ENCODE measurements around the gene TAS2R60.

Gene TAS2R60, protein sequence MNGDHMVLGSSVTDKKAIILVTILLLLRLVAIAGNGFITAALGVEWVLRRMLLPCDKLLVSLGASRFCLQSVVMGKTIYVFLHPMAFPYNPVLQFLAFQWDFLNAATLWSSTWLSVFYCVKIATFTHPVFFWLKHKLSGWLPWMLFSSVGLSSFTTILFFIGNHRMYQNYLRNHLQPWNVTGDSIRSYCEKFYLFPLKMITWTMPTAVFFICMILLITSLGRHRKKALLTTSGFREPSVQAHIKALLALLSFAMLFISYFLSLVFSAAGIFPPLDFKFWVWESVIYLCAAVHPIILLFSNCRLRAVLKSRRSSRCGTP

DNA sequence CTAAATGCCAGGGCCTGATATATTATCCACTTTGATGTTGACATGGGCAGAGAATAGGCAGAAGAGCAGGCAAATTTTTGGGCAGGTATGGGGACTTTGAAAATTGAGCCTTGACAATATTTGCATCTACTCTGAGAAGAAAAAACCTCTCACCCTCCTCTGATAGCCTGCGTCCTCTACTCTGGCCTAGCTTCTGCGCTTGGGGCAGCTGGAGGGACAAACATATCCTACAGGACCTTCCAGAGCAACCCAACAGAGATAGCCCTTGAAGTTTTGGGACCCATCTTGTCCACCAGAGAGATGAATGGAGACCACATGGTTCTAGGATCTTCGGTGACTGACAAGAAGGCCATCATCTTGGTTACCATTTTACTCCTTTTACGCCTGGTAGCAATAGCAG is at the start of gene TAS2R60:
TAS2R60 (plus strand) TSS at position 301 of the 400 bp plus-strand sequence; CDS start at position 301, 0 bp downstream.
- H3K36me3 ChIP-seq (ENCODE audit: control insufficient read depth in 1 of 2, insufficient read depth in 2 of 2, low read length in 2 of 2): no peaks in the 10 kb centered on the region
- H3K4me1 ChIP-seq (ENCODE audit: control insufficient read depth in 1 of 2, insufficient read depth in 2 of 2, low read length in 2 of 2): no peaks in the 10 kb centered on the region
- no peaks in the 10 kb centered on the region for H3K9me3 ChIP-seq (ENCODE audit: control insufficient read depth in 1 of 2, low read length in 2 of 2)
- H3K27ac ChIP-seq (ENCODE audit: low read length): no peak within 1 kb of the TSS
- H3K27me3 ChIP-seq (ENCODE audit: low read depth, low read length): no peaks in the 10 kb centered on the region
- H3K4me3 ChIP-seq (ENCODE audit: low read depth in 1 of 2, low read length in 2 of 2): no peak within 1 kb of the TSS

DNA sequence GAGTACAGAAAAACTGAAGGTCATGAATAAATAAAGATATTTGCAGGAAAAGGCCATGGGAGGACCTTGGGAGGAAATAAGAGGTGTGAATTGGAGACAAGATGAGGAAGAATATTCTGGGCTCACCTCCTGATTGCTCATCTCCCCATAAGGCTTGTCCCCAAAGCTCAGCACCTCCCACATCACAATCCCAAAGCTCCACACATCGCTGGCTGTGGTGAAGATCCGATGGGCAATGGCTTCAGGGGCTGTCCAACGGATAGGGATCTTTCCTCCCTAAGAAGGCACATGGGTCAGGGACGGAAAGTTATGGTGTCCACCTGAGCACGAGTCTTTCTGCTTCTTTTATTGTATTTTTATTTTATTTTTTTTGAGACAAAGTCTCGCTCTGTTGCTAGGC is 49.2 kb upstream of the TAS2R60 start:
- peaks cover 26 to 44% of the 10 kb centered on the region in 2 donors for H3K4me1 ChIP-seq (ENCODE audit: control insufficient read depth in 1 of 2, insufficient read depth in 2 of 2, low read length in 2 of 2)
- H3K27me3 ChIP-seq (ENCODE audit: low read depth, low read length): no peaks in the 10 kb centered on the region
- peaks cover 23 to 28% of the 10 kb centered on the region in 2 donors for H3K36me3 ChIP-seq (ENCODE audit: control insufficient read depth in 1 of 2, insufficient read depth in 2 of 2, low read length in 2 of 2)
- H3K4me3 ChIP-seq (ENCODE audit: low read depth in 1 of 2, low read length in 2 of 2): no peak overlapping the region
- no peaks in the 10 kb centered on the region for H3K9me3 ChIP-seq (ENCODE audit: control insufficient read depth in 1 of 2, low read length in 2 of 2)
- no peak overlapping the region for H3K27ac ChIP-seq (ENCODE audit: low read length)

DNA sequence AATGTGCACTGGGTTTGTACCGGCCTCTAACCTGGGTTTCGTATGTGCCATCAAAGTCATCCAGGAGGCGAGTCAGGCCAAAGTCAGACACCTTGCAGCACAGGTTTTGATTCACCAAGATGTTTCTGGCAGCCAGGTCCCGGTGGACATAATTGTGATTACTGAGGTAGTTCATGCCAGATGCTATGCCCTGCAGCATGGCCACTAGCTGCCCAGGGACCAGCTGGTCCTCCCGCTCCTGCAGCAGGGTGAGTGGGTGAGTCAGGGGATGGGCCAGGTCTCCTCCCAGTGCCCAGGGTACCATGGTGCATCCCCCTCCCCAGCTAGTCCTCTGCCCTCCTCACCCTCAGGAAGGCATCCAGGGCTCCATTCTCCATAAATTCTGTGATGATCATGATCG is 48.5 kb upstream of the TAS2R60 start:
- Histone ChIP-seq H3K27me3 (ENCODE audit: low read depth, low read length) (no peaks in the 10 kb centered on the region), H3K36me3 (ENCODE audit: control insufficient read depth in 1 of 2, insufficient read depth in 2 of 2, low read length in 2 of 2) (peaks cover 15 to 20% of the 10 kb centered on the region in 2 donors), H3K4me1 (ENCODE audit: control insufficient read depth in 1 of 2, insufficient read depth in 2 of 2, low read length in 2 of 2) (peaks cover 26 to 43% of the 10 kb centered on the region in 2 donors), H3K9me3 (ENCODE audit: control insufficient read depth in 1 of 2, low read length in 2 of 2) (no peaks in the 10 kb centered on the region), H3K27ac (ENCODE audit: low read length) (no peak overlapping the region), H3K4me3 (ENCODE audit: low read depth in 1 of 2, low read length in 2 of 2) (no peak overlapping the region)

DNA sequence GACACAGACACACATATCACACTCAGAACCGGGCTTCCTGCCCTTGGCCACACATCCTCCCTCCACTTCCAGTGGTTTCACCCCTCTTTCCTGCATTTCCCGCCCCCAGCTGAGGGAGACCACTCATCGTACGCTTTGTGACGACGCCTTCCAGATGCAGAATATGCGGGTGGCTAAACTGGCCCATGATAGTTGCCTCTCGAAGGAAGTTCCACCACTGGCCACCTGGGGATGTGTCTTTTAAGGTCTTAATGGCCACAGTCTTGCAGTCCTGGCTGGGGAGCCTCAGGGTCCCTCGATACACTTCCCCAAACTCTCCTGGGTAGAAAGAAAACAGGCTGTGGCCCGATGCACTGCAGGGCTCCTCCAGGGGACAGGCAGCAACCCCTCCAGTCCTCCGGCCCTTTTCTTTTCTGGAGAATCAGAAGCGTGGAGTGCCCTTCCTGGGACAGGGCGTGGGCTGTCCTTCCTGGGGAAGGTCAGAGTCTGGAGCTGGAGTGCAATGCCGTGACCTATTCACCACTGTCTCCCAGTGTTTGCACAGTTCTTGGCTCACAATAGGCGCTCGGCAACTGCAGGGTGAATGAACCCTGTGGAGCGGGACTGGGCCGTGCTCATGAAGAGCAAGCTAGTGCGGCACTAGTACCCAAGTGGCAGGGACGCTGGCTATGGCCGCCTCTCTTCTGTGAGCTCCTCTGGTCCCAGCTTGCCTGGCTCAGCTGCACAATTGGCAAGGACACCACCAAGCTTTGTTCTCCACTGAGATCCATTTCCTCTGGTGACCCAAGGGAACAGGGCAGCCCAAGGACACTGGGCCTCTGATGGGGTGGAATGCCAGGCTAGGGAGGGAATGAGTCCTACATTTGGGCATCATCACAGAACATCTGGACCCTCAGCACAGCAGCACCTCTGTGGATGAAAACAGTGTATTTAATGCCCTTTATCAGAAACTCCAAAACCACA is 47.8 kb upstream of the TAS2R60 start:
- Histone ChIP-seq H3K4me3 (ENCODE audit: low read depth in 1 of 2, low read length in 2 of 2) (no peak overlapping the region), H3K36me3 (ENCODE audit: control insufficient read depth in 1 of 2, insufficient read depth in 2 of 2, low read length in 2 of 2) (peaks cover 9 to 14% of the 10 kb centered on the region in 2 donors), H3K27me3 (ENCODE audit: low read depth, low read length) (no peaks in the 10 kb centered on the region), H3K27ac (ENCODE audit: low read length) (no peak overlapping the region), H3K9me3 (ENCODE audit: control insufficient read depth in 1 of 2, low read length in 2 of 2) (no peaks in the 10 kb centered on the region), H3K4me1 (ENCODE audit: control insufficient read depth in 1 of 2, insufficient read depth in 2 of 2, low read length in 2 of 2) (peaks cover 24 to 36% of the 10 kb centered on the region in 2 donors)

DNA sequence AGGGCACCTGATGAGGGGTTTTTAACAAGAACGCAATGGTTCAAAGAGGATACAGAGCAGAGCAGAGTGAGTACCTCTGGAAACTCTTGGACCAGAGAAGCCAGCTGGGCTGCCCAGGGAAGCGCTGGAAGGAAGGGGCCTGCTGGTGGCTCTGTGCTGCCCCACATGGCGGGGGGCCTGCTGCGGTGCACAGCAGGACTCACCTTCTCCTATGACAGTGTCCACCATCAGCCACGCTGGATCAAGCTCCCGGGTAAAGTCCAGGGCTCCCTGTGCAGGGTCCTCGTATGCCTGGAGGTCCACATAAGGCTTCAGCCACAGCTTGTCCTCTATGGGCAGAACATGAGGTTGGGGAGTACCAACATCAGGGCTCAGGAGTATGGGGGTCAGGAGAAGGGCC is 47.1 kb upstream of the TAS2R60 start:
- Histone ChIP-seq H3K27me3 (ENCODE audit: low read depth, low read length) (no peaks in the 10 kb centered on the region), H3K9me3 (ENCODE audit: control insufficient read depth in 1 of 2, low read length in 2 of 2) (no peaks in the 10 kb centered on the region), H3K36me3 (ENCODE audit: control insufficient read depth in 1 of 2, insufficient read depth in 2 of 2, low read length in 2 of 2) (peaks cover 4 to 10% of the 10 kb centered on the region in 2 donors), H3K27ac (ENCODE audit: low read length) (no peak overlapping the region), H3K4me1 (ENCODE audit: control insufficient read depth in 1 of 2, insufficient read depth in 2 of 2, low read length in 2 of 2) (peaks cover 19 to 29% of the 10 kb centered on the region in 2 donors), H3K4me3 (ENCODE audit: low read depth in 1 of 2, low read length in 2 of 2) (no peak overlapping the region)

DNA sequence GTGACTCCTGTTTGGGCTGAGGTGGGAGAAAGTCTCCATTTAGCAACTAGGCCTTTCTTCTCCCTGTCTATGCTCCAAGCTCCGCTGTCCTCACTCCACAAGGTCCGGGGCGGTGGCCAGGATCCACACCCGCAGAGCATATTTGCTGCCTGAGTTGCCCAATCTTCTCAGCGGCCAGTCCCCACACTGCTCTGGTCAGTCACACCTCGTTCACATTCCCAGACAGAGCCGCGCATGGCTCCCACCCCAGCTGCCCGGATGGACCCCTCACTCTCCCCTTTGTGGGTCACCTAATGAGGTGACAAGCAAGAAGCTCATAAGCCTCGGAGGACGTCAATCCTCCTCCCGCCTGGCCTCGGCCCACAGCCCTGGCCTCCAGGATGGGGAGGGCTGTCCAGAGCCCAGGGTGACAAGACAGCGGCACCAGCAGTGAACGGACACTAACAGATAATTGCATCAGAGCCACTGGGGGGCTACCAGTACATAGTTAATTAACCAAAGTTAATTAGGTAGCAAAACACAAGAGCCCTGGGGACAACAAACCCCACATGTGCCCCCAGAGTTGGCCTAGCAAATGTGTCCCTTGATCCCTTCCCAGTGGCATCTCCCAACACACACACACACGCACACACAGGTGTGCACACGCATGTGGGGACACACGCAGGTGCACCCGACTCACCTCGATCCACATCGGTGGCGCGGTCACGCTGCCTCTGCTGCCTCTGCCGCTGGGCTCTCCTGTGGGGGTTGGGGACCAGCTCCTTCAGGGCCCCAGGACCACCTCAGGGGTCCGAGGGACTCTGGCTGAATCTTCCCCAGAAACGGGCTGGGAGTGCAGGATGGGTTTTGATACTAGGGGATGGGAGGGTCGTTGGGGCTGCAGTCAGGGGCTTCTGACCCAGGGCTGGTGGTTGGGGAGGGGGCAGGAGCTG is 46.4 kb upstream of the TAS2R60 start:
- H3K27ac ChIP-seq (ENCODE audit: low read length): no peak overlapping the region
- no peaks in the 10 kb centered on the region for H3K27me3 ChIP-seq (ENCODE audit: low read depth, low read length)
- H3K4me3 ChIP-seq (ENCODE audit: low read depth in 1 of 2, low read length in 2 of 2): no peak overlapping the region
- peaks cover 0 to 6% of the 10 kb centered on the region in 2 donors for H3K36me3 ChIP-seq (ENCODE audit: control insufficient read depth in 1 of 2, insufficient read depth in 2 of 2, low read length in 2 of 2)
- H3K9me3 ChIP-seq (ENCODE audit: control insufficient read depth in 1 of 2, low read length in 2 of 2): no peaks in the 10 kb centered on the region
- H3K4me1 ChIP-seq (ENCODE audit: control insufficient read depth in 1 of 2, insufficient read depth in 2 of 2, low read length in 2 of 2): peaks cover 15 to 22% of the 10 kb centered on the region in 2 donors

DNA sequence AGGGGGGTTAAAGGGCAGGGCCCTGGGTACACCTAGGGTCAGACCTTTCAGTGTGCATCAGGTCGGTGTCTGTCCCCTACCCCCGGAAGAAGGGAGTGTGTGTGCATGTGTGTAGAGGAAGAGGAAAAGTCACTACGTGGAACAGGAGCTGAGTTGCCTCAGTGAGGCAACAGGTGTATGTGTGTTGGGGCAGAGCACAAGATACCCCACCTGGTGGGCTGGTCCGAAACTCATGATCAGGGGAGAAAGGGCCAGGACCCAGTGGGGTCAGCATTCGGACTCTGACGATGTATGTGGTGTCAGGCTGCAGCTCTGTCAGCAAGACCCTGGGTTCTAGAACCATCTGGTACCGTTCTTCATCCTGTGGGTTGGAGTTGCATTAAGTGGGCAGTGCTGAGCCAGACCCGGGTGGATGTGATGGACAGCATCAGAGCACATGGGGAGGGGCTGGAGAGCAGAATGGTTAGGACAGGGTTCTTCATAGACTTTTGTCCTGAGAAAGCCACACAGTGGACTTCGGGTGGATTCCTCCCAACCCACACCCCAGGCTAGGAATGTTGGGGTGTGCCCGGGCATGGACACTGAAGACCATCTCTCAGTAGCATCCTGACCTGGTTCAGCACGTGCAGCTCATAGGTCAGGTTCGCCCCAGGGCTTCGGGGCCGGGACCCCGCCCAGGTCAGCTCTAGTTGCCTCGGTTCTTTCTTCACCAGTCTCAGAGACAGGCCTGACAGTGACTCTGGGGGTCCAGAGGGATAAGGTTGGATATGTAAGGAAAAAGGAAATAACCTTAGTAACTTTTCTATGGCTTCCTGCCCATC is 45.3 kb upstream of the TAS2R60 start:
- H3K27me3 ChIP-seq (ENCODE audit: low read depth, low read length): no peaks in the 10 kb centered on the region
- H3K9me3 ChIP-seq (ENCODE audit: control insufficient read depth in 1 of 2, low read length in 2 of 2): no peaks in the 10 kb centered on the region
- H3K27ac ChIP-seq (ENCODE audit: low read length): no peak overlapping the region
- H3K36me3 ChIP-seq (ENCODE audit: control insufficient read depth in 1 of 2, insufficient read depth in 2 of 2, low read length in 2 of 2): peaks cover 0 to 2% of the 10 kb centered on the region in 2 donors
- peaks cover 8 to 13% of the 10 kb centered on the region in 2 donors for H3K4me1 ChIP-seq (ENCODE audit: control insufficient read depth in 1 of 2, insufficient read depth in 2 of 2, low read length in 2 of 2)
- no peak overlapping the region for H3K4me3 ChIP-seq (ENCODE audit: low read depth in 1 of 2, low read length in 2 of 2)

DNA sequence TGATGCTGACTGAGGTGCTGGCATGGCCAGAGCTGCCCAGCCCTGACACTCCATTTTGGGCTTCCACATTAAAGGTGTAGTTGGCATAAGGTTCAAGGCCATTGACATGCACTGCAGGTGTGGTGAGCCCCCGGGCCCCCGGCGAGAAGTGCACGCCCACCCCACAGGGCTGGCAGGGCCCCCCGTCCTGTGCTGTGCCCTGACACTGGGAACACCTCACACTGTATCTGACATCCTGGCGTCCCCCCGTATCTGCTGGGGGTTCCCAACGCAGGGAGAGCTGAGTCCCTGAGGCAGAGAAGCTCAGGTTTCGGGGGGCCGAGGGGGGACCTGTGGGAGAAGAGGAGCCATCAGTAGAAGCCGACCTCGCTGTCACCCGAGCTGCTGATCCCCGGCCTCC is 44.6 kb upstream of the TAS2R60 start:
- H3K36me3 ChIP-seq (ENCODE audit: control insufficient read depth in 1 of 2, insufficient read depth in 2 of 2, low read length in 2 of 2): no peaks in the 10 kb centered on the region
- no peak overlapping the region for H3K4me3 ChIP-seq (ENCODE audit: low read depth in 1 of 2, low read length in 2 of 2)
- H3K27me3 ChIP-seq (ENCODE audit: low read depth, low read length): no peaks in the 10 kb centered on the region
- no peaks in the 10 kb centered on the region for H3K9me3 ChIP-seq (ENCODE audit: control insufficient read depth in 1 of 2, low read length in 2 of 2)
- H3K27ac ChIP-seq (ENCODE audit: low read length): no peak overlapping the region
- peaks cover 7 to 8% of the 10 kb centered on the region in 2 donors for H3K4me1 ChIP-seq (ENCODE audit: control insufficient read depth in 1 of 2, insufficient read depth in 2 of 2, low read length in 2 of 2)

DNA sequence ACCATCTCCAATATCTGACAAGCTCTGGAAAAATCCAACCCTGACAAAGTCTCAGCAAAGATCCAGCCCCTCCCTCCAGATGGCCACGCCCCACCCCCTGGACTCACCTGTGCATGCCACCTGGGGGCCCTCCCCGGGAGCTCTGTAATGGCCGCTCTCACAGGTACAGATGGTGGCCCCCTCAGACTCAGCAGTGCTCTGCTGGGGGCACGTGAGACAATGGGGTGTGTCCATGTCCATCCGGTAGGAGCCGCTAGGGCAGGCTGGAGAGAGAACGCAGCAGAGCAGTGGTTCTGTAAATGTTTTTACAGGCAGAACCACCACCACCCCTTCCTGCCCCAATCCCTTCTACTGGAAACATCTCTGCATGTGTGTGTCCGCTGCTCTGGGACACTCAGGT is 44.1 kb upstream of the TAS2R60 start:
- Histone ChIP-seq H3K27ac (ENCODE audit: low read length) (no peak overlapping the region), H3K27me3 (ENCODE audit: low read depth, low read length) (no peaks in the 10 kb centered on the region), H3K36me3 (ENCODE audit: control insufficient read depth in 1 of 2, insufficient read depth in 2 of 2, low read length in 2 of 2) (no peaks in the 10 kb centered on the region), H3K9me3 (ENCODE audit: control insufficient read depth in 1 of 2, low read length in 2 of 2) (no peaks in the 10 kb centered on the region), H3K4me3 (ENCODE audit: low read depth in 1 of 2, low read length in 2 of 2) (no peak overlapping the region), H3K4me1 (ENCODE audit: control insufficient read depth in 1 of 2, insufficient read depth in 2 of 2, low read length in 2 of 2) (peaks cover 5 to 7% of the 10 kb centered on the region in 2 donors)

DNA sequence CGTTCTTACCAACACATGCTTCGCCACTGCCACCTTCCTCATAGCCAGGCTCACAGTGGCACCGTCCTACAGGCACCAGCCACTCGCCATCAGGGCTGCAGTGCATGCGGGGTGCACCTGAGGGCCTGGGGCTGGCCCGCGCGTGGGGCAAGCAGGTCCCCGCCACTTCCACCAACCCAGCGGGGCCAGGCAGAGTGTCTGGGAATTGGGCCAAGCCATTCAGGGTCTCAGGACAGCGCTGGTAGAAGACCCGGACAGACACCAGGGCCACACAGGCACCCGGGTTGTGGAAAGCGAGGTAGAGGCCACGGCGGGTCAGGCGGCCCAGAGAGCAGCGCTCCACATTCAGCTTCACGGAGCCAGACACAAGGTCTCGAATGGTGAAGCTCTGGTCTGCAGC is 43.6 kb upstream of the TAS2R60 start:
- H3K4me3 ChIP-seq (ENCODE audit: low read depth in 1 of 2, low read length in 2 of 2): no peak overlapping the region
- H3K27me3 ChIP-seq (ENCODE audit: low read depth, low read length): no peaks in the 10 kb centered on the region
- no peaks in the 10 kb centered on the region for H3K36me3 ChIP-seq (ENCODE audit: control insufficient read depth in 1 of 2, insufficient read depth in 2 of 2, low read length in 2 of 2)
- peaks cover 5 to 7% of the 10 kb centered on the region in 2 donors for H3K4me1 ChIP-seq (ENCODE audit: control insufficient read depth in 1 of 2, insufficient read depth in 2 of 2, low read length in 2 of 2)
- H3K27ac ChIP-seq (ENCODE audit: low read length): no peak overlapping the region
- H3K9me3 ChIP-seq (ENCODE audit: control insufficient read depth in 1 of 2, low read length in 2 of 2): no peaks in the 10 kb centered on the region

Measured in muscle layer of duodenum (tissue), 2 donors.